Ishikawa (cell line): Measurements from ENCODE around the gene AKAP7.

ENCODE experiments used
- CEBPB ChIP-seq: IDR thresholded peaks from 2 replicates; pipeline ENCODE4 v1.6.1; 2012
- EGR1 ChIP-seq: IDR thresholded peaks from 2 replicates; pipeline ENCODE4 v1.6.1; 2012
- USF1 ChIP-seq: IDR thresholded peaks from 2 replicates; pipeline ENCODE4 v1.6.1; 2012
- TF ChIP-seq, protein P1 (sequence below): IDR thresholded peaks from 2 replicates; pipeline ENCODE4 v1.6.1; 2012; ENCODE audit warnings: low read depth, mild to moderate bottlenecking
- TF ChIP-seq, protein P2 (sequence below): IDR thresholded peaks from 2 replicates; pipeline ENCODE4 v1.6.1; 2012

DNA sequence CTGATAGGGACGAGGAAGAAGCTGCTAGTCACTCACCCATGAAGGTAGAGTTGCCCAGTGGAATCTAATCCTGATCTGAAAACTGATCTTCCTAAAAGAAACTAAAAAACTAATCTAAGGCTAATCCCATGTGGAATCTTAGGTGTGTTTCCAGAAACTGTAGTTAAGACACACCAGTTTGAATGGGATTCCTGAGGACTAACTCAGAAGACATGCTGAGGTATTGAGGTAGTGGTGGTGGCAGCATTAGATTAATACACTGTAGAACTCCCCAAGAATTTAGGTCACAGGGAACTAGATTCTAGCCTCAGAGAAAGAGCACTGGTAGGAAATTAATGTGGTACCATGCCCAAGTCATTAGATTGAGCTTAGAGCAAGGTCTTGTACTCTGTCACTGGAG, 19.6 kb upstream of the AKAP7 start:
- TF ChIP-seq, protein P1, sequence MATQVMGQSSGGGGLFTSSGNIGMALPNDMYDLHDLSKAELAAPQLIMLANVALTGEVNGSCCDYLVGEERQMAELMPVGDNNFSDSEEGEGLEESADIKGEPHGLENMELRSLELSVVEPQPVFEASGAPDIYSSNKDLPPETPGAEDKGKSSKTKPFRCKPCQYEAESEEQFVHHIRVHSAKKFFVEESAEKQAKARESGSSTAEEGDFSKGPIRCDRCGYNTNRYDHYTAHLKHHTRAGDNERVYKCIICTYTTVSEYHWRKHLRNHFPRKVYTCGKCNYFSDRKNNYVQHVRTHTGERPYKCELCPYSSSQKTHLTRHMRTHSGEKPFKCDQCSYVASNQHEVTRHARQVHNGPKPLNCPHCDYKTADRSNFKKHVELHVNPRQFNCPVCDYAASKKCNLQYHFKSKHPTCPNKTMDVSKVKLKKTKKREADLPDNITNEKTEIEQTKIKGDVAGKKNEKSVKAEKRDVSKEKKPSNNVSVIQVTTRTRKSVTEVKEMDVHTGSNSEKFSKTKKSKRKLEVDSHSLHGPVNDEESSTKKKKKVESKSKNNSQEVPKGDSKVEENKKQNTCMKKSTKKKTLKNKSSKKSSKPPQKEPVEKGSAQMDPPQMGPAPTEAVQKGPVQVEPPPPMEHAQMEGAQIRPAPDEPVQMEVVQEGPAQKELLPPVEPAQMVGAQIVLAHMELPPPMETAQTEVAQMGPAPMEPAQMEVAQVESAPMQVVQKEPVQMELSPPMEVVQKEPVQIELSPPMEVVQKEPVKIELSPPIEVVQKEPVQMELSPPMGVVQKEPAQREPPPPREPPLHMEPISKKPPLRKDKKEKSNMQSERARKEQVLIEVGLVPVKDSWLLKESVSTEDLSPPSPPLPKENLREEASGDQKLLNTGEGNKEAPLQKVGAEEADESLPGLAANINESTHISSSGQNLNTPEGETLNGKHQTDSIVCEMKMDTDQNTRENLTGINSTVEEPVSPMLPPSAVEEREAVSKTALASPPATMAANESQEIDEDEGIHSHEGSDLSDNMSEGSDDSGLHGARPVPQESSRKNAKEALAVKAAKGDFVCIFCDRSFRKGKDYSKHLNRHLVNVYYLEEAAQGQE = no peak
- TF ChIP-seq CEBPB (no peak), EGR1 (no peak), USF1 (no peak)
- TF ChIP-seq, protein P2, sequence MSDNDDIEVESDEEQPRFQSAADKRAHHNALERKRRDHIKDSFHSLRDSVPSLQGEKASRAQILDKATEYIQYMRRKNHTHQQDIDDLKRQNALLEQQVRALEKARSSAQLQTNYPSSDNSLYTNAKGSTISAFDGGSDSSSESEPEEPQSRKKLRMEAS = no peak
